ENCODE results near the gene TMEM170B.
A peak's percentile ranks its signal among the peaks of the same experiment; 100 is the strongest.

The TMEM170B gene

GRCh38 chr6:11514672-11515071, 22.9 kb upstream of the TMEM170B start:
- DNase-seq (ENCODE audit: low read depth in 1 of 2, low spot score in 1 of 2): no peak
- no peaks in the 10 kb centered on the region for H3K27me3 ChIP-seq (ENCODE audit: insufficient read depth, poor library complexity, severe bottlenecking)
- TF ChIP-seq POLR2AphosphoS5 (IDR thresholded peaks at IDR 0.05; ENCODE audit: low read depth) (no peak), GABPA (IDR thresholded peaks at IDR 0.05; ENCODE audit: low read depth) (no peak), SPI1 (IDR thresholded peaks at IDR 0.05; ENCODE audit: borderline replicate concordance, low read depth) (peak; percentile 69), REST (IDR thresholded peaks at IDR 0.05; ENCODE audit: insufficient replicate concordance, low read depth) (no peak), CTCF (IDR thresholded peaks at IDR 0.05; ENCODE audit: insufficient read depth, low read length) (no peak)
- H3K27ac ChIP-seq (replicated peaks): no peak overlapping the region
- no peak overlapping the region for H3K4me3 ChIP-seq (replicated peaks; ENCODE audit: insufficient read depth, low read length)

GRCh38 chr6:11515763-11516162, 21.8 kb upstream of the TMEM170B start:
- no peaks in the 10 kb centered on the region for H3K27me3 ChIP-seq (ENCODE audit: insufficient read depth, poor library complexity, severe bottlenecking)
- DNase-seq (ENCODE audit: low read depth in 1 of 2, low spot score in 1 of 2): no peak
- H3K27ac ChIP-seq (replicated peaks): no peak overlapping the region
- H3K4me3 ChIP-seq (replicated peaks; ENCODE audit: insufficient read depth, low read length): no peak overlapping the region
- TF ChIP-seq CTCF (IDR thresholded peaks at IDR 0.05; ENCODE audit: insufficient read depth, low read length) (no peak), POLR2AphosphoS5 (IDR thresholded peaks at IDR 0.05; ENCODE audit: low read depth) (no peak), GABPA (IDR thresholded peaks at IDR 0.05; ENCODE audit: low read depth) (no peak), REST (IDR thresholded peaks at IDR 0.05; ENCODE audit: insufficient replicate concordance, low read depth) (no peak)

- peak; percentile 47 to 79 for DNase-seq (ENCODE audit: low read depth in 1 of 2, low spot score in 1 of 2)
- H3K27me3 ChIP-seq (ENCODE audit: insufficient read depth, poor library complexity, severe bottlenecking): no peaks in the 10 kb centered on the region
- peak overlapping the region; percentile 46 for H3K27ac ChIP-seq (replicated peaks)
- H3K4me3 ChIP-seq (replicated peaks; ENCODE audit: insufficient read depth, low read length): no peak overlapping the region
- peak; percentile 32; the same call in 1 of the 2 replicates for TF ChIP-seq POLR2AphosphoS5 (IDR thresholded peaks at IDR 0.05; ENCODE audit: low read depth)
- no peak for TF ChIP-seq CTCF (IDR thresholded peaks at IDR 0.05; ENCODE audit: insufficient read depth, low read length)
Observed at GRCh38 chr6:11522812-11523605, 14.5 kb upstream of the TMEM170B start.
